Measurements from ENCODE around the gene ZNF79.

The ZNF79 gene

DNA sequence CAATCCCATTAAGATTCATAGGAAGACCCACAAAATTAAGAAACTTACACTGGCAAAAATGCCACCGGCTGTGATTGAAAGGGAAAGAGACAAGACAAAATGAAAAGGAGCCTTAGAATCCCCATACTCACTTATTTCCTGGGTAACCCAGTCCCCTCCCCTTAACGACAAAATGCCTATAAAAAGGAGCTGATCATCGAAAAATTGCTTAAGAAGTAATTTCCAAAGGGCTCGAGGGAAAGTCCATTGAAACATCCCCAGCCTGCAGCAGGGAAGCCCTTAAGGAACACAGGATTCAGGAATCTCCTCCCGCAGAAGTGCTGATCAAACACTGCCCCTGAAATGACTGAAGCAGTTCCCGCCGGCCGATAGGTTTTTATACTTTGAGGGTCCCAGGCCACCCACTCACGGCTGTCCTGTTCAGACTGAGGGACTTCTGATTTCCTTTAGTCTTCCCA is 677 bp upstream of the ZNF79 start:
- TF ChIP-seq, protein P1, sequence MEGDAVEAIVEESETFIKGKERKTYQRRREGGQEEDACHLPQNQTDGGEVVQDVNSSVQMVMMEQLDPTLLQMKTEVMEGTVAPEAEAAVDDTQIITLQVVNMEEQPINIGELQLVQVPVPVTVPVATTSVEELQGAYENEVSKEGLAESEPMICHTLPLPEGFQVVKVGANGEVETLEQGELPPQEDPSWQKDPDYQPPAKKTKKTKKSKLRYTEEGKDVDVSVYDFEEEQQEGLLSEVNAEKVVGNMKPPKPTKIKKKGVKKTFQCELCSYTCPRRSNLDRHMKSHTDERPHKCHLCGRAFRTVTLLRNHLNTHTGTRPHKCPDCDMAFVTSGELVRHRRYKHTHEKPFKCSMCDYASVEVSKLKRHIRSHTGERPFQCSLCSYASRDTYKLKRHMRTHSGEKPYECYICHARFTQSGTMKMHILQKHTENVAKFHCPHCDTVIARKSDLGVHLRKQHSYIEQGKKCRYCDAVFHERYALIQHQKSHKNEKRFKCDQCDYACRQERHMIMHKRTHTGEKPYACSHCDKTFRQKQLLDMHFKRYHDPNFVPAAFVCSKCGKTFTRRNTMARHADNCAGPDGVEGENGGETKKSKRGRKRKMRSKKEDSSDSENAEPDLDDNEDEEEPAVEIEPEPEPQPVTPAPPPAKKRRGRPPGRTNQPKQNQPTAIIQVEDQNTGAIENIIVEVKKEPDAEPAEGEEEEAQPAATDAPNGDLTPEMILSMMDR (IDR thresholded peaks at IDR 0.05) = no peak
- peak overlapping the region; percentile 91 for H3K4me3 ChIP-seq
- H3K27ac ChIP-seq = peak overlapping the region; percentile 86 to 90
- no peak for DNase-seq (ENCODE audit: low spot score)

DNA sequence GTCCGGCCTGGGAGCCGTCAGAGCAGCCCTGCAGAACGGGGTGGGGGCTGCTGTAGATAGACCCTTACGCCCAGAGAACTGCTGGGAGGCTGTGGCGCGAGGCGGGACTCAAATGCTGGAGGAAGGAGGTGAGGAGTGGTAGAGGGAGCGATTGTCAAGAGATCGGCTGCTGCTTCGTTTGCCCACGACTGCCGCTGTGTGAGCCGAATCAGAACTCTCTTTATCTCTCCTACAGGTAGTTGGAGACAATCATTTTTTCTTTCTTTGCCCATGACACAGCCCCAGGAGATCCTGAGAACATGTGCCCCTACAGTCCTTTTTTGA is 456 bp downstream of the ZNF79 start:
- peak overlapping the region; percentile 91 for H3K4me3 ChIP-seq
- no peak for DNase-seq (ENCODE audit: low spot score)
- TF ChIP-seq, protein P1 (IDR thresholded peaks at IDR 0.05) = no peak
- peak overlapping the region; percentile 86 to 90 for H3K27ac ChIP-seq

DNA sequence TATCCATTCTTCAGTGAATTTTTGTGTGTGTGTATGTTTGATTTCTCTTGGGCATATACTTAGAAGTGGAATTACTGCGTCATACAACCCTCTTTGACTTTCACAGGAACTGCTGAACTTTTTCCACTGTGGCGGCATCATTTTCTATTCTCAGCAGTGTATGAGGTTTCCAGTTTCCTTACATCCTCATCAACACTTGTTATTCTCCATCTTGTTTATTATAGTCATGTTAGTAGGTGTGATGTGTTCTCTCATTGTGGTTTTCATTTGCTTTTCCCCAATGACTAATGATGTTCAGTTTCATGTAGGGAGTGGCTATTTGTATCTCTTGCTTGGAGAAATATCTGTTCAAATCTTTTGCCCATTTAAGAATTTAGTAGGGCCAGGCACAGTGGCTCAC is 2.6 kb downstream of the ZNF79 start:
- Histone ChIP-seq H3K4me3 (no peak overlapping the region), H3K27ac (no peak overlapping the region)
- TF ChIP-seq, protein P1 (IDR thresholded peaks at IDR 0.05) = no peak
- DNase-seq (ENCODE audit: low spot score) = no peak

DNA sequence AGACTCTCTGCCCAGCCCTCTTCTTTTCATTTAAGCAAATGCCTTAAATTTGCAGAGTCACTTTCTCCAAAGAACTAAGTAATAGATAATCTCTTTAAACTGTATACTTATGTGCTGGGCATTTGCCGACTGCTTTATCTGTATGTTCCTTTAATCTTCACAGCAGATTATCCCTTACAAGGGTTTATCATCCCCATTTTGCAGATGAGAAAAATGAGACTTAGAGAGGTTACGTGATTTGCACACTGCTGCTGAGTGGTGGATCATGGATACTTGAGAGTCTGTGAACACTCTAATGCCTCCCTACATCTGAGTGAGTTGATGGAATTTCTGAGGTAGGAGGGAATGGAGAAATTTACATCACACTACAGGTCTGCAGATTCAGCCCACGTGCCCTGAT is 4.2 kb downstream of the ZNF79 start:
- Histone ChIP-seq H3K27ac (no peak overlapping the region), H3K4me3 (no peak overlapping the region)
- DNase-seq (ENCODE audit: low spot score) = no peak
- TF ChIP-seq, protein P1 (IDR thresholded peaks at IDR 0.05) = no peak

DNA sequence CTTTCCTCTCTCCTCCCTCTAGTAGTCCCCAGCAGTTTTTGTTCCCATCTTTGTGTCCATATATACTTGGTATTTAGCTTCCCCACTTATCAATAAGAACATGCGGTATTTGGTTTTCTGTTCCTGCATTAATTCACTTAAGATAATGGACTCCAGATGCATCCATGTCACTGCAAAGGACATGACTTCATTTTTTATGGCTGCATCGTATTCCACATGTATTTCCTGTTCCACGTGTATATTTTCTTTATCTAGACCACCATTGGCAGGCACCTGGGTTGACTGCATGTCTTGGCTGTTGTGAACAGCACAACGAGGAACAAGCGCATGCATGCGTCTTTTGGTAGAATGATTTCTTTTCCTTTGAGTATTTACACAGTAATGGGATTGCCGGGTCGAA is 6.2 kb downstream of the ZNF79 start:
- TF ChIP-seq, protein P1 (IDR thresholded peaks at IDR 0.05) = no peak
- no peak overlapping the region for H3K27ac ChIP-seq
- no peak overlapping the region for H3K4me3 ChIP-seq
- DNase-seq (ENCODE audit: low spot score) = no peak

DNA sequence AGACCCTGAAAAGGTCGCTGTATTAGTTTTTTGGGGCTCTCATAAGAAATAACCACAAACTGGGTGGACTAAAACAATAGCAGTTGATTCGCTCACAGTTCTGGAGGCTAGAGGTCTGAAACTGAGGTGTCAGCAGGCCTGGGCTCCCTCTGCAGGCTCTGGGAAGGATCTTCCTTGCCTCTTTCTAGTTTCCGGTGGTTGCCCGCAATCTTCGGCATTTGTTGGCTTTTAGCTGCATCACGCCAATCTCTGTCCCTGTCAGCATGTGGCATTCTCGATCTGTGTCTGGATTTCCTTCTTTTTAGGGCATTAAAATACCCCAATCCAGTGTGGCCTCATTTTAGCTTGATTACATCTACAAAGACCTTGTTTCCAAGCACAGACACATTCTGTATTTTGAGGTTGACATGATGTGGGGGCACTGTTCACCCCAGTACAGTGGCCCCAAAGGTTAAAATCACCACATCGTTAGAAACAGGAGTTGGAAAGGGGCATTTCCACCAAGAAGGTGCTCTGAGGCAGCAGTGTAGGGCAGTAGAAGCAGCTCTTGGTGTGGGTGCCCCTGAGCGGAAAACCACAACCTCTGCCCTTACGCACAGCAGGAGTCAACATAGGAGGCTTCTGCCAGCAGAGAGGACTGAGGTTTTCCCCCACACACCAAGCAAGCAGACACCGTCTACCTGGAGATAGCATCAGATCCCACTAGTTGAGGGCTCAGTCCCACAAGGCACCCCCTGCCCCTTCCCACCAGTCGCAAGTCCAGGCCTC is 13.5 kb downstream of the ZNF79 start:
- no peak for DNase-seq (ENCODE audit: low spot score)
- Histone ChIP-seq H3K27ac (no peak overlapping the region), H3K4me3 (no peak overlapping the region)
- TF ChIP-seq, protein P1 (IDR thresholded peaks at IDR 0.05) = no peak

DNA sequence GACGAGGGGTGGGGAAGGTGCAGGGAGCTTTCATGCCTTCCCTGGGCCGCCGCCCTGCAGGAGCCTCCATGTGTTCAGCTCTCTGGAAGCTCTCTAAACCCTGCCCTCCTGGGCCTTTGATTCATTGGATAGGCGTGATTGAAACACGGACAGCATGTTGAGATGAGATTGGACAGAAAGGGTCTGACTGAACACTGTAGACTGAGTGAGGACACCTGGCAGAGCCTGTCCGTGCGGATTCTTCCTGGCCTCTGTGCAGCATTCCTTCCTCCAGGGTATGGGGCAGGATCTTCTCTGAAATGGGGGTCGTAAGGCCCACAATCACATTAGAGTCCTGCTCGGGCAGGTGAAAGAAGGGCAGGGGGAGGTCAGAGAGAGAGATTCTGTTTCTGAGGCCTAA is 14.2 kb downstream of the ZNF79 start:
- H3K27ac ChIP-seq = no peak overlapping the region
- H3K4me3 ChIP-seq = no peak overlapping the region
- DNase-seq (ENCODE audit: low spot score) = no peak
- TF ChIP-seq, protein P1 (IDR thresholded peaks at IDR 0.05) = no peak
